ENCODE measurements around the gene BEST2. TPM values are rescaled to one million over a fixed set of nuclear protein-coding genes. Genes with fewer than 3 reads are reported as not detected.

BEST2 gene
- total RNA-seq, 1 experiment from 2014 or later = 0.70 TPM

- no peaks in the 10 kb centered on the region for H3K27me3 Mint-ChIP-seq (ENCODE audit: insufficient read depth, unreplicated experiment)
- BruUV-seq (replicated peaks) = TSS peak; percentile 67
These were observed 40.7 kb downstream of the BEST2 start for GRCh38 chr19:12792051-12792852.

GRCh38 chr19:12792853-12793289 lies 41.3 kb downstream of the BEST2 start:
- H3K27me3 Mint-ChIP-seq (ENCODE audit: insufficient read depth, unreplicated experiment) = no peaks in the 10 kb centered on the region
- intact Hi-C loops (cut with micrococcal nuclease) = loop anchor here (5.0 kb wide), 1 partner anchor 71 kb away; the partner anchor contains the start of gene TNPO2
- TF ChIP-seq CTCF (IDR thresholded peaks at IDR 0.05; ENCODE audit: unreplicated experiment) = no peak
- DNase-seq (ENCODE audit: unreplicated experiment) = no peak
- no peaks in the 10 kb centered on the region for H3K9me3 Mint-ChIP-seq (ENCODE audit: unreplicated experiment)
- ChIA-PET CTCF (interaction anchor here (0.6 to 14.5 kb wide), 5 partner anchors 9 to 60 kb away, joined by 3 to 307 read pairs (median 5); partner anchors contain the start of gene HOOK2), POLR2A (interaction anchor here (0.6 to 8.4 kb wide), 30 partner anchors 8 to 1735 kb away, joined by 3 to 410 read pairs (median 4); partner anchors contain the start of genes DNASE2, GCDH, GET3 and HOOK2)
- H3K36me3 Mint-ChIP-seq (ENCODE audit: insufficient read depth, unreplicated experiment) = peaks cover 65% of the 10 kb centered on the region
- peak overlapping the region; percentile 94 for H3K4me3 Mint-ChIP-seq (ENCODE audit: unreplicated experiment)
- BruUV-seq (replicated peaks) = TSS peak; percentile 84
- peaks cover 43% of the 10 kb centered on the region for H3K4me1 Mint-ChIP-seq (ENCODE audit: insufficient read depth, unreplicated experiment)
- peak overlapping the region; percentile 95 for H3K27ac Mint-ChIP-seq (ENCODE audit: low read depth, unreplicated experiment)

More at GRCh38 chr19:12792051-12792852, 40.7 kb downstream of the BEST2 start:
- ChIA-PET CTCF (interaction anchor here (0.6 to 14.5 kb wide), 11 partner anchors 9 to 146 kb away, joined by 3 to 307 read pairs (median 3); partner anchors contain the start of gene HOOK2), POLR2A (interaction anchor here (0.6 to 8.4 kb wide), 28 partner anchors 9 to 1725 kb away, joined by 3 to 410 read pairs (median 7); partner anchors contain the start of genes CALR, DNASE2, GCDH and GET3)
- no peak for TF ChIP-seq CTCF (IDR thresholded peaks at IDR 0.05; ENCODE audit: unreplicated experiment)
- DNase-seq (ENCODE audit: unreplicated experiment) = peak; percentile 63
- Mint-ChIP-seq H3K27ac (ENCODE audit: low read depth, unreplicated experiment) (peak overlapping the region; percentile 95), H3K4me1 (ENCODE audit: insufficient read depth, unreplicated experiment) (peaks cover 43% of the 10 kb centered on the region), H3K4me3 (ENCODE audit: unreplicated experiment) (peak overlapping the region; percentile 94), H3K9me3 (ENCODE audit: unreplicated experiment) (no peaks in the 10 kb centered on the region), H3K36me3 (ENCODE audit: insufficient read depth, unreplicated experiment) (peaks cover 64% of the 10 kb centered on the region)
- intact Hi-C loops (cut with micrococcal nuclease) = loop anchor here (5.0 kb wide), 1 partner anchor 70 kb away; the partner anchor contains the start of gene TNPO2

GRCh38 chr19:12793290-12794195 lies 42.0 kb downstream of the BEST2 start:
- H3K4me3 Mint-ChIP-seq (ENCODE audit: unreplicated experiment) = peak overlapping the region; percentile 94
- no peak for TF ChIP-seq CTCF (IDR thresholded peaks at IDR 0.05; ENCODE audit: unreplicated experiment)
- BruUV-seq (replicated peaks) = no TSS peak
- no peaks in the 10 kb centered on the region for H3K27me3 Mint-ChIP-seq (ENCODE audit: insufficient read depth, unreplicated experiment)
- H3K27ac Mint-ChIP-seq (ENCODE audit: low read depth, unreplicated experiment) = peak overlapping the region; percentile 95
- CTCF ChIA-PET = interaction anchor here (0.7 to 14.5 kb wide), 4 partner anchors 9 to 53 kb away, joined by 3 to 307 read pairs (median 141); partner anchors contain the start of gene HOOK2
- peaks cover 38% of the 10 kb centered on the region for H3K4me1 Mint-ChIP-seq (ENCODE audit: insufficient read depth, unreplicated experiment)
- peak; percentile 96 for DNase-seq (ENCODE audit: unreplicated experiment)
- no peaks in the 10 kb centered on the region for H3K9me3 Mint-ChIP-seq (ENCODE audit: unreplicated experiment)
- H3K36me3 Mint-ChIP-seq (ENCODE audit: insufficient read depth, unreplicated experiment) = peaks cover 72% of the 10 kb centered on the region
- intact Hi-C loops (cut with micrococcal nuclease) = loop anchor here (5.0 kb wide), 1 partner anchor 71 kb away; the partner anchor contains the start of gene TNPO2
- POLR2A ChIA-PET = interaction anchor here (0.6 to 8.4 kb wide), 28 partner anchors 7 to 1734 kb away, joined by 3 to 410 read pairs (median 5); partner anchors contain the start of genes DNASE2, GCDH, GET3 and HOOK2
